ENCODE data around the gene SAMM50. TPM values are rescaled to one million over a fixed set of nuclear protein-coding genes. Genes with fewer than 3 reads are reported as not detected.

SAMM50 gene
- total RNA-seq, 2 donors from 2014 or later = 10.2 to 20.2 TPM

DNA sequence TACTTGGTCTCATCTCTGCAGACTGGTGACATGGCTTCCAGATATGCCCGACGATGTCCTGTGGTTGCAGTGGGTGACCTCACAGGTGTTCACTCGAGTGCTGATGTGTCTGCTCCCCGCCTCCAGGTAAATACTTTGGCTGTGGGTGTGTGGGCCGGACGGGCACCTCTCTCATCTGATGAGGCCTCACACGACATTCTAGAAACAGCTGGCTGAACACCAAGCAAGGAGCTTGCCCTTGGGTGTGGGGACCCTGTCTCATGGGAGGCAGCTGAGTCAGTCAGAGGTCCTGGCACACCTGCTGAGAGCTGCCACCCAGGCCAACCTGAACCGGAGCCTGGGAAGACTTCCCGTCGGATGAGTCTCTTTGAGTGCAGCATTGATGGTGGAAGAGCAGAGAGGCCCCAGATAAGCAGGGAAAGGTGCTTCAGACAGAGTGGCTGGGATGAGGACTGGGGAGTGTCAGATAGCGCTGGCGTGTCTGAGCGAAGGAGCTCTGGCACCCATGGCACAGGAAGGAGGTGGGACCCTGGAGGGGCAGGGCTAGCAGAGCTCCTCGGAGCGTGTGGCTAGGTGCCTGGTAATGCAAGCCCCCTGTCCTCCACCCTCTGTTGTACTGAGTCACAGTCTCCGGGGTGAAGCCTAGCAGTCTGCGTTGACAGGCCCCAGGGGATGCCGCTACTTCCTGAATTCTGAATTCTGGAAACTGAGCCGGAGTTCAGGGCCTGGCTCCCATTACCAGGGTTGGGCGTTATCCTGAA is 10.4 kb upstream of the SAMM50 start:
- no peak for DNase-seq
- no peak for ATAC-seq
- intact Hi-C loops (cut with DNase I) = no loop called here
- Histone ChIP-seq H3K27me3 (no peaks in the 10 kb centered on the region), H3K4me1 (no peaks in the 10 kb centered on the region), H3K27ac (no peak overlapping the region), H3K9me3 (no peaks in the 10 kb centered on the region), H3K36me3 (replicated peaks in 1 of 2; ENCODE audit: insufficient read depth in 1 of 2, low read depth in 2 of 2) (no peaks in the 10 kb centered on the region), H3K4me3 (no peak overlapping the region)
- TF ChIP-seq, protein P1, sequence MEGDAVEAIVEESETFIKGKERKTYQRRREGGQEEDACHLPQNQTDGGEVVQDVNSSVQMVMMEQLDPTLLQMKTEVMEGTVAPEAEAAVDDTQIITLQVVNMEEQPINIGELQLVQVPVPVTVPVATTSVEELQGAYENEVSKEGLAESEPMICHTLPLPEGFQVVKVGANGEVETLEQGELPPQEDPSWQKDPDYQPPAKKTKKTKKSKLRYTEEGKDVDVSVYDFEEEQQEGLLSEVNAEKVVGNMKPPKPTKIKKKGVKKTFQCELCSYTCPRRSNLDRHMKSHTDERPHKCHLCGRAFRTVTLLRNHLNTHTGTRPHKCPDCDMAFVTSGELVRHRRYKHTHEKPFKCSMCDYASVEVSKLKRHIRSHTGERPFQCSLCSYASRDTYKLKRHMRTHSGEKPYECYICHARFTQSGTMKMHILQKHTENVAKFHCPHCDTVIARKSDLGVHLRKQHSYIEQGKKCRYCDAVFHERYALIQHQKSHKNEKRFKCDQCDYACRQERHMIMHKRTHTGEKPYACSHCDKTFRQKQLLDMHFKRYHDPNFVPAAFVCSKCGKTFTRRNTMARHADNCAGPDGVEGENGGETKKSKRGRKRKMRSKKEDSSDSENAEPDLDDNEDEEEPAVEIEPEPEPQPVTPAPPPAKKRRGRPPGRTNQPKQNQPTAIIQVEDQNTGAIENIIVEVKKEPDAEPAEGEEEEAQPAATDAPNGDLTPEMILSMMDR (IDR thresholded peaks at IDR 0.05) = no peak
- no peak for TF ChIP-seq POLR2A (IDR thresholded peaks at IDR 0.05)
- 80 to 96% methylated on average over 4 to 20 of the region's 20 CpGs for WGBS, 2 donors

DNA sequence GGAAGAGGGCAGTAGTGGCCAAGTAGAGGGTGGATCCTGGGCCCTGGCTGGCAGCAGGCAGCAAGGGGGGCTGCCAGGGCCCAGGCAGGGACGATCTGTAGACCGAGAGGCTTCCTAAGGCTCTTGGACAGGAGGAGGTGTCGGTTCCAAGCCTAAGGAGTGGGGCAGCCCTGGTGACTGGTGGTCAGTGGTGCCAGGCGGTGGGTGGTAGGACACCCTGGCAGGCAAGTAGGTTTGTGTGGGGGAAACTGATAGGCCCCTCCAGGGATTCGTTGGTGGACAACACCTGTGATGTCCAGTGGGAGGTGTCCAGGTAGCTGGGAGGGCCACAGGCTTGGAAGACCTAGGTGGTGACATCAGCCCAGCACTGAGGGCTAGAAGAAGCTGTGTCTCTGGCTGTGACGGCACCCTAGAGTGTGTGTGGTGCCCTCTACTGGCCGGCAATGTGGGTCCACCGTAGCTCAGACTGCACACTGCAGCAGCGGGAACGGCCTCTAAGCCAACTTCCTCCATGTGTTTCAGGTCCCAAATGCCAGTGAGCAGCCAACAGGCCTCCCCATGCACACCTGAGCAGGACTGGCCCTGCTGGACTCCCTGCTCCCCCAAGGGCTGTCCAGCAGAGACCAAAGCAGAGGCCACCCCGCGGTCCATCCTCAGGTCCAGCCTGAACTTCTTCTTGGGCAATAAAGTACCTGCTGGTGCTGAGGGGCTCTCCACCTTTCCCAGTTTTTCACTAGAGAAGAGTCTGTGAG is 9.4 kb upstream of the SAMM50 start:
- no peak overlapping the region for H3K4me3 ChIP-seq
- H3K27ac ChIP-seq = no peak overlapping the region
- no peaks in the 10 kb centered on the region for H3K27me3 ChIP-seq
- TF ChIP-seq, protein P1 (IDR thresholded peaks at IDR 0.05) = peak; percentile 41 to 54 (median 46)
- TF ChIP-seq POLR2A (IDR thresholded peaks at IDR 0.05) = no peak
- no peaks in the 10 kb centered on the region for H3K36me3 ChIP-seq (replicated peaks in 1 of 2; ENCODE audit: insufficient read depth in 1 of 2, low read depth in 2 of 2)
- intact Hi-C loops (cut with DNase I) = no loop called here
- WGBS, 2 donors = 46 to 64% methylated on average over 5 to 12 of the region's 12 CpGs
- peak; percentile 62 for ATAC-seq
- H3K4me1 ChIP-seq = no peaks in the 10 kb centered on the region
- H3K9me3 ChIP-seq = no peaks in the 10 kb centered on the region
- peak; percentile 51 to 75 (median 60) for DNase-seq

DNA sequence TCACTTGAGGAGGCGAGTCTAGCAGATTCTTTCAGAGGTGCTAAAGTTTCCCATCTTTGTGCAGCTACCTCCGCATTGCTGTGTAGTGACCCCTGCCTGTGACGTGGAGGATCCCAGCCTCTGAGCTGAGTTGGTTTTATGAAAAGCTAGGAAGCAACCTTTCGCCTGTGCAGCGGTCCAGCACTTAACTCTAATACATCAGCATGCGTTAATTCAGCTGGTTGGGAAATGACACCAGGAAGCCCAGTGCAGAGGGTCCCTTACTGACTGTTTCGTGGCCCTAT is 8.9 kb upstream of the SAMM50 start:
- DNase-seq (no peak), ATAC-seq (no peak)
- WGBS, 2 donors = 55 to 76% methylated on average over 7 of the region's 7 CpGs
- no peaks in the 10 kb centered on the region for H3K36me3 ChIP-seq (replicated peaks in 1 of 2; ENCODE audit: insufficient read depth in 1 of 2, low read depth in 2 of 2)
- TF ChIP-seq, protein P1 (IDR thresholded peaks at IDR 0.05) = no peak
- TF ChIP-seq POLR2A (IDR thresholded peaks at IDR 0.05) = no peak
- H3K4me1 ChIP-seq = no peaks in the 10 kb centered on the region
- intact Hi-C loops (cut with DNase I) = no loop called here
- no peak overlapping the region for H3K27ac ChIP-seq
- no peak overlapping the region for H3K4me3 ChIP-seq
- no peaks in the 10 kb centered on the region for H3K9me3 ChIP-seq
- H3K27me3 ChIP-seq = no peaks in the 10 kb centered on the region

DNA sequence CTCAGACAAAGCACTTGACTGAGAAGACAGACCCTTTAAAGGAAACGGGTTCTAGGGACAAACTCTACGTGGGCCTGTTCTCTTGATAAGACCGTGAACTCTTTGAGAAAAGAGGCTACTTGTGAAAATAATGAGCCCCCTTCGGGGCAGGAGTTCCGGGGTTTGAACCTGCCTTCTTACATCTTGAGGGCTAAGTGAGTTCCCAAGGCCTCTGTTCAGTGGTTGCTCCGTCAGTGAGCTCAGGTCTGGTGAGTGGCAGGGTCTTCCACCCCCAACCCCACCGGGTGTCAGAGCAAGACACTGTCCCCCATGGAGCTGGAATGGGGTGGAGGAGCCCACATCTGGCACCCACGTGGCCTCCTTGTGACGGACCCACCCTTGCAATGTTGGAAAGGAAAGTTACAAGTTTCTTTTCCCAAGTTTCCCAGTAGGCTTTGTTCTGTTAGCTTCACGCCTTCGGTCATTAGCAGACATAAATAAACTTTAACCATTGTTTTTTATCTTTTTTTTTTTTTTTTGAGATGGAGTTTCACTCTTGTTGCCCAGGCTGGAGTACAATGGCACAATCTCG is 6.3 kb upstream of the SAMM50 start:
- no peak for DNase-seq
- ATAC-seq = no peak
- no peaks in the 10 kb centered on the region for H3K36me3 ChIP-seq (replicated peaks in 1 of 2; ENCODE audit: insufficient read depth in 1 of 2, low read depth in 2 of 2)
- 62 to 74% methylated on average over 12 of the region's 12 CpGs for WGBS, 2 donors
- no peak overlapping the region for H3K27ac ChIP-seq
- no peak overlapping the region for H3K4me3 ChIP-seq
- intact Hi-C loops (cut with DNase I) = no loop called here
- TF ChIP-seq, protein P1 (IDR thresholded peaks at IDR 0.05) = no peak
- no peak for TF ChIP-seq POLR2A (IDR thresholded peaks at IDR 0.05)
- H3K27me3 ChIP-seq = no peaks in the 10 kb centered on the region
- no peaks in the 10 kb centered on the region for H3K9me3 ChIP-seq
- H3K4me1 ChIP-seq = peaks cover under 1% of the 10 kb centered on the region
